Measurements from ENCODE around the gene BRD3OS.

DNA sequence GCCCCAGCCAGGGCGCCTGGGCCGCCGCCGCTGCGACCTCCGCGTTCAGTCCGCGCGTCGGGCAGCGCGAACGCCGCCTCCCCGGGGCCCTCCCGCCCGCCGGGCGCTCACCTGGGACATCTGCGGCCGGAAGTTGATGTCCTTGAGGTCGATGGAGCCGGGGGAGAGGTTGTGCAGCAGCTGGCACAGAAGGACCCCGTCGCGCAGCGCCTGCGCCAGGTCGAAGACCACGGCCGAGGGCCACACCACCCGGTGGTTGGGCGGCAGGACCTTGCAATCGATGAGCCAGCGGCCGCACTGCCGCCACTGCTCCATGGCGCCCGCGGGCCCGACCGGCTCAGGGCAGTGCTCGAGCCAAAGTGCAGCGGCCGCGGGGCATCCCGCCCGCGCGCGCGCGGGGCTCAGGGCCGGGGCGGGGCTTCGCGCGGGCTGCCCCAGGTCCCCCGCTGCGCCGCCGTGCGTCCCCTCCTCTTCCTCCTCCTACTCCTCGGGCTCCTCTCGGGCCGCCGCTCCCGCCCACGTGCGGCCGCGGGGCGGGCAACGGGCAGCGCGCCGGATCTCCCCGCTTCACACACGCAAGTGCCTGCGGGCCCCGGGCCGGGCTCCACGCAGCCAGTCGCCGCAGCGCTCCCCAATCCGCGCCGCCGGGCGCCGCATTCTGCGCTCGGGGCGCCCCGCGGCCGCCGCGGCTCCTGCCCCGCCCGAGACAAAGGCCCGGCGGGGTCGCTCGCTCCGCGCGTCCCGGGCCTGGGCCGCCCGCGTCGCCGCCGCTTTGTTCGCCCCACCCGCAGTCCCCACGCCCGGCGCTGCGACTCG is 33.1 kb upstream of the BRD3OS start, which contains the start of gene VAV2:
- TF ChIP-seq CTCF (IDR thresholded peaks at IDR 0.05 in 4 of 5, conservative IDR thresholded peaks at IDR 0.05 in 1 of 5), result no peak
- no peak for TF ChIP-seq POLR2A (IDR thresholded peaks at IDR 0.05)

Measured in gastrocnemius medialis (tissue), 4 donors.